Upper lobe of right lung (tissue), 1 donor: Measurements from ENCODE around the gene PRM1. TPM values are rescaled to one million over a fixed set of nuclear protein-coding genes. Genes with fewer than 3 reads are reported as not detected.

Experiments used
- ATAC-seq: fragments of 200-7000 bp; cut with Tn5 transposase; one replicate; pipeline ENCODE4 v1.9.1; 2020; ENCODE audit warnings: mild to moderate bottlenecking, moderate library complexity
- DNase-seq: peaks from one replicate; pipeline ENCODE4 v3.0.0-alpha.2; 2020
- H3K27ac ChIP-seq: fragments of 200-600 bp; one replicate; pipeline ENCODE4 v1.8.0; 2022
- H3K27me3 ChIP-seq: fragments of 200-600 bp; one replicate; pipeline ENCODE4 v1.8.0; 2022; ENCODE audit warnings: mild to moderate bottlenecking
- H3K36me3 ChIP-seq: fragments of 200-600 bp; one replicate; pipeline ENCODE4 v1.8.0; 2022
- H3K4me1 ChIP-seq: fragments of 200-600 bp; one replicate; pipeline ENCODE4 v1.8.0; 2022
- H3K4me3 ChIP-seq: fragments of 200-600 bp; one replicate; pipeline ENCODE4 v1.8.0; 2022; ENCODE audit warnings: mild to moderate bottlenecking
- H3K9me3 ChIP-seq: fragments of 200-600 bp; one replicate; pipeline ENCODE4 v1.8.0; 2022
- CTCF ChIP-seq: fragments of 200-600 bp; IDR thresholded peaks from one replicate; pipeline ENCODE4 v1.8.0; 2022; ENCODE audit warnings: antibody characterized with exemption
- intact Hi-C: fragments of 100-400 bp; cut with DNase I; formaldehyde crosslinking; loops from one replicate; pipeline ENCODE4 v1.11.0; 2022
- total RNA-seq: library from RNA; stranded (reverse); fragmentation: NEBNext Ultra II Directional; extraction: Animal tissue kit (Norgen Biotek cat#: 25700); gene quantifications from one replicate; pipeline ENCODE4 v1.2.1, GENCODE V29; 2021
- donor health status: DM: no; HTN: yes; CAD: no; lungs with severe emphysema.

PRM1 gene
- total RNA-seq, 1 donor from 2014 or later: not detected

DNA sequence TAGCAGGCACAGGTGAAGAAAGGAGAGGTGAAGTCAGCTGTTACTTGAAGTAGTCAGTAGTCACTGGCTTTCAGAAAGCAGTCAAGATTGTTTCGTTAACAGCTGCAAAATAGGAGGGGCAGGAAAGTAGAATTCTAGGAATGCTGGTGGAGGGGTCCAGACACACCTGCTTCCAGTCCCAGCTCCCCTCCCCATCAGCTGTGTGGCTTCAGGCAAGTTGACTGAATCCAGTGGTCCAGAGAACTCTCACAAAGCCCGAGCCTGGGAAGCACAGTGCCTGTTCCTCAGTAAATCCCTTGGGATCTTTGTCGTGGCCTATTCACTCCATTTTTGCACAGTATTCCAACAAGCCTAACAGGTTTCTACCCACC, 20.5 kb downstream of the PRM1 start:
- H3K4me1 ChIP-seq: peaks cover 20% of the 10 kb centered on the region
- no peaks in the 10 kb centered on the region for H3K27me3 ChIP-seq
- H3K27ac ChIP-seq: no peak overlapping the region
- TF ChIP-seq CTCF: no peak
- no peak overlapping the region for H3K4me3 ChIP-seq
- intact Hi-C loops: no loop called here
- H3K36me3 ChIP-seq: no peaks in the 10 kb centered on the region
- no peaks in the 10 kb centered on the region for H3K9me3 ChIP-seq
- DNase-seq (no peak), ATAC-seq (no peak)

GRCh38 chr16:11259655-11260595, 21.2 kb downstream of the PRM1 start:
- ATAC-seq (no peak), DNase-seq (no peak)
- intact Hi-C loops: no loop called here
- peaks cover 20% of the 10 kb centered on the region for H3K4me1 ChIP-seq
- no peak overlapping the region for H3K4me3 ChIP-seq
- H3K27ac ChIP-seq: no peak overlapping the region
- no peaks in the 10 kb centered on the region for H3K9me3 ChIP-seq
- H3K27me3 ChIP-seq: no peaks in the 10 kb centered on the region
- H3K36me3 ChIP-seq: no peaks in the 10 kb centered on the region
- TF ChIP-seq CTCF: no peak

DNA sequence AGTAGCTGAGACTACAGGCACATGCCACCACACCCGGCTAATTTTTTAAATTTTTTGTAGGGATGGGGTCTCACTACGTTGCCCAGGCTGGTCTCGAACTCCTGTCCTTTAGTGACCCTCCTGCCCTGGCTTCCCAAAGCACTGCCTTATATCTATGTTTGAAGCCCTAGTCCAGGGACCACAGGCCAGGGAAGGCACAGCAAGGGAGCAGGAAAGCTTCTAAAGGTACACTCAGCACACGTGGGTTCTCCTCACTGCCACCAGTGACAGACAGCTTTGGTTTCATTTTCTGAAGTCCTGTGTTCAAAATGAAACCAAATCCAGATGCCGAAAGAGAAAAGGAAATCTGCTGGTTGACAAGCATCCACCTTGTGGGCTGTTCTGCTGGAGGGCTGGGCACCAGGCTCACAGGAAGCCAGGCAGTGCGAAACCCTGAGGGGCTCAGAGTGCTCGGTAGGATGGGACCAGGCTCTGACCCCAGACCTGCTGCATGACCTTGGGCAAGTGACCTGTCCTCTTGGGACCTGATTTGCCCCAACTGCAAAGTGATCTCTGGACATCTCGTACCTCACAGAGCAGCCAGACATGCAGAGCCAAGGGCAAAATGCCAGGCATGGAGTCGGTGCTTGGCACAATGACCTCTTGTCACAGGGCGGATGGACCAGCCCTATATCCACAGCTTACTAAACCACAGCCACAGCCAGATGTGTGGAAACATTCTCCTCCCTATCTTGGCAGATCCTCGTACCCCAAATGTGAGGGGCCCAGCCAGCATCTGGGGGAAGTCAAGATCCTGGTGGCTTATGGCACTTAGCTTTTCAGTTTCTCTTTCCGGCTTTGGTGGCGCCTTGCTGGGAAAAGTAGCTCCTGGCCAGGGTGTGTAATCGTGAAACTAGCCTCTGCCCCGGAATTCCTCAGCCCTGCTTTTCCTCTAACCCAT, 22.3 kb downstream of the PRM1 start:
- peak overlapping the region; percentile 48 for H3K27ac ChIP-seq
- no peak for TF ChIP-seq CTCF
- H3K9me3 ChIP-seq: no peaks in the 10 kb centered on the region
- no peak for ATAC-seq
- H3K36me3 ChIP-seq: peaks cover 5% of the 10 kb centered on the region
- intact Hi-C loops: no loop called here
- no peak for DNase-seq
- H3K4me1 ChIP-seq: peaks cover 27% of the 10 kb centered on the region
- no peaks in the 10 kb centered on the region for H3K27me3 ChIP-seq
- peak overlapping the region; percentile 26 for H3K4me3 ChIP-seq

DNA sequence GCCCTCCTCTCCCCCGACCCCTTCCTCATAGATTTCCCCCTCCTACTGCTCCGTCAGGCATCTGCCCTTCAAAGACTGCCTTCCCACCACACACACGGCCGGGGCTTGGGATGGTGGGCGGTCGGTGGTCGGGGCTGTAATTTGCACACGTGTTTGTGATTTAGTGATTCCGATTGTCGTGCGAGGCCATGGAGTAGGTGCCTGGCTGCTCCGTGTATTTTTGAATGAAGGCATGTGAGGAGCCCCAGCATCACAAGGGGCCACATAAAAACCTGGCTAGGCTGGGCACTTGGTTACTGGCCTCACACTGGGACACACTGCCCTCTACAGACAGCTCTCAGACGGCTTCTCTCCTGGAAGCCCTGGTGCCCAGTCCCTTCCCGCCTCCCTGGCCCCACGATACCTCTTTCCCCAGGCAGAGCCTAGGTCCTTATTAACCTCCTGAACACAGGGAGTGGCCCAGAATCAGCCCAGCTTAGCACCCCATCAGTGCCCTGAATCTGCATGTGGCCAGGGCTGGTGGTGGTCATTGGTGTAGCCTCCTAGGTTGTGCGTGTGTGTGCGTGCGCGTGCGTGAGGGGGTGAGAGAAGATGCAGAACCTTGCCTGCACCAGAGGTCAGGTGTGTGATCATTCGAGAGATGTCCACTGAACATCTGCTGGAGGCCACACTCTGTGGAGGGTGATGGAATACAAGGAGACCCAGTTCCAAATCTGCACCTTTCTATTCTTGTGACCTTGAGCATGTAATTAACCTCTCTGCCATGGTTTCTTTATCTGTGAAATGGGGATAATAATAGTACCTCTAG, 23.8 kb downstream of the PRM1 start:
- TF ChIP-seq CTCF: peak; percentile 74
- Histone ChIP-seq H3K27ac (peak overlapping the region; percentile 98), H3K9me3 (no peaks in the 10 kb centered on the region), H3K4me1 (peaks cover 34% of the 10 kb centered on the region), H3K4me3 (peak overlapping the region; percentile 81), H3K36me3 (peaks cover 5% of the 10 kb centered on the region), H3K27me3 (no peaks in the 10 kb centered on the region)
- intact Hi-C loops: no loop called here
- DNase-seq: peak; percentile 83
- peak; percentile 70 for ATAC-seq

DNA sequence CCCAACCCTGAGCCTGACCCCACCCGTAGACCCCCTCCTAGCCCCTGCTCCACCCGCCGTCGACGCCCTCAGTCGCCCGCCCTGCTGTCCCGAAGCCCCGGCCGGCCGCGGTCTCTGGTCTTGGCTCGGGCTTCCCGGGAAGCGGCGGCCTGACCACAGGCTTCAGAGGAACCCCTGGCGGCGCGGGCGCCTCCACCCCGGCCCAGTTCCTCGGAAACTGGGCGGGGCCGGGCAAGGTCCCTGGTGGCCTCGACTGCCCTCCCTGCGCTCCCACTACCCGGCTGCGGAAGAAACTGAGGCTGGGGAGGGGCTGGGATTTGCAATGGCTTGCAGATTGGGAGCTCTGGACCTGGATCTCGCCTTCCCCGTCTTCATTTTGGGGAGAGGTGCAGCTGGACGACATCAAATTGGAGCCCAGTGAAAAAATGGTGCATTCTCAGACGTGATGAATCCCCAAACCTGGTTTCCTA, 24.4 kb downstream of the PRM1 start:
- intact Hi-C loops: no loop called here
- ATAC-seq: peak; percentile 43
- Histone ChIP-seq H3K4me1 (peaks cover 34% of the 10 kb centered on the region), H3K9me3 (no peaks in the 10 kb centered on the region), H3K27ac (peak overlapping the region; percentile 98), H3K27me3 (no peaks in the 10 kb centered on the region), H3K4me3 (peak overlapping the region; percentile 81), H3K36me3 (peaks cover 5% of the 10 kb centered on the region)
- TF ChIP-seq CTCF: no peak
- no peak for DNase-seq
